GM18505 (cell line): Measurements from ENCODE around the gene AQP12A.
"Not testable (repeated sequence)": the region's sequence is repeated elsewhere in the genome, so short reads cannot be mapped to it uniquely, and the experiment has no call there.

Source experiments
- ATAC-seq: cut with Tn5 transposase; IDR thresholded peaks from one replicate; pipeline ENCODE4 v1.9.1; 2021; ENCODE audit not compliant: unreplicated experiment
- POLR2A ChIP-seq: IDR thresholded peaks from 4 replicates; pipeline ENCODE4 v1.6.1; 2011; ENCODE audit warnings: borderline replicate concordance; ENCODE audit not compliant: insufficient read depth, insufficient read length; ENCODE audit errors: extremely low read depth

AQP12A gene

GRCh38 chr2:240648155-240648649 is 43.5 kb upstream of the AQP12A start:
- ATAC-seq = no peak

GRCh38 chr2:240648650-240649275 is 42.9 kb upstream of the AQP12A start:
- ATAC-seq = no peak

More at GRCh38 chr2:240648155-240648649, 43.5 kb upstream of the AQP12A start:
- no peak for TF ChIP-seq POLR2A

GRCh38 chr2:240649331-240649730 is 42.3 kb upstream of the AQP12A start:
- no peak for ATAC-seq
- no peak for TF ChIP-seq POLR2A

More at GRCh38 chr2:240648650-240649275, 42.9 kb upstream of the AQP12A start:
- no peak for TF ChIP-seq POLR2A

- ATAC-seq = no peak
- TF ChIP-seq POLR2A = no peak
These were observed 41.3 kb upstream of the AQP12A start for GRCh38 chr2:240650254-240650965.

GRCh38 chr2:240651185-240651584 is 40.5 kb upstream of the AQP12A start:
- no peak for ATAC-seq
- TF ChIP-seq POLR2A = no peak

GRCh38 chr2:240655931-240656886 is 35.5 kb upstream of the AQP12A start:
- no peak for ATAC-seq
- no peak for TF ChIP-seq POLR2A

- not testable (repeated sequence) for ATAC-seq
These were observed 31.8 kb upstream of the AQP12A start for GRCh38 chr2:240659883-240660282.

GRCh38 chr2:240662681-240663080 is 29.0 kb upstream of the AQP12A start:
- no peak for ATAC-seq
- no peak for TF ChIP-seq POLR2A

- ATAC-seq = no peak
- no peak for TF ChIP-seq POLR2A
These were observed 28.0 kb upstream of the AQP12A start for GRCh38 chr2:240663546-240664190.

- TF ChIP-seq POLR2A = no peak
- ATAC-seq = no peak
These were observed 27.0 kb upstream of the AQP12A start for GRCh38 chr2:240664622-240665021.

- no peak for TF ChIP-seq POLR2A
- no peak for ATAC-seq
These were observed 21.3 kb upstream of the AQP12A start for GRCh38 chr2:240670402-240670801.

GRCh38 chr2:240670950-240671349 is 20.7 kb upstream of the AQP12A start:
- TF ChIP-seq POLR2A = no peak
- ATAC-seq = no peak
